ENCODE results near the gene LZTFL1.

DNA sequence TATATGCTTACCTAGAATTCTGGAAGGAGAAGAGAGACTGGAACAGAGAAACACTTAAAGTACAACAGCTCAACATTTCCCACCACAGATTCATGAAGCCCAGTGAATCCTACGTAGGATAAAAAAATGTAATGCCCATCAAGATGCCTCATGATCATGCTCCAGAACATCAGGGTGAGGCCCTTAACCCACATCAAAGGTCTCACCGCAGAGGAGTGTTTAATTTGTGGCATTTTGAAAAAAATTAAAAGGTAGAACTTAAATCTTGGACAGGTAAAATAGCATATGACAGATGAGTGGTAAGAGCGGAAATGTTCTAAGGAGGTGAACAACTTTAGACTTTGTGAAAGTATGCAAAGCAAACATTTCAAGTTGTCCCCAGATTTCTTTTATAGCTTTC is 35.8 kb downstream of the LZTFL1 start:
- no peak for TF ChIP-seq NR1H2 (CRISPR knock-in tag; IDR thresholded peaks at IDR 0.05)
- TF ChIP-seq TEAD1 (CRISPR knock-in tag; IDR thresholded peaks at IDR 0.05): no peak
- TF ChIP-seq PREB (CRISPR knock-in tag; IDR thresholded peaks at IDR 0.05; ENCODE audit: borderline replicate concordance): no peak
- TF ChIP-seq SP1 (CRISPR knock-in tag; conservative IDR thresholded peaks at IDR 0.05): no peak
- TF ChIP-seq, protein P1, sequence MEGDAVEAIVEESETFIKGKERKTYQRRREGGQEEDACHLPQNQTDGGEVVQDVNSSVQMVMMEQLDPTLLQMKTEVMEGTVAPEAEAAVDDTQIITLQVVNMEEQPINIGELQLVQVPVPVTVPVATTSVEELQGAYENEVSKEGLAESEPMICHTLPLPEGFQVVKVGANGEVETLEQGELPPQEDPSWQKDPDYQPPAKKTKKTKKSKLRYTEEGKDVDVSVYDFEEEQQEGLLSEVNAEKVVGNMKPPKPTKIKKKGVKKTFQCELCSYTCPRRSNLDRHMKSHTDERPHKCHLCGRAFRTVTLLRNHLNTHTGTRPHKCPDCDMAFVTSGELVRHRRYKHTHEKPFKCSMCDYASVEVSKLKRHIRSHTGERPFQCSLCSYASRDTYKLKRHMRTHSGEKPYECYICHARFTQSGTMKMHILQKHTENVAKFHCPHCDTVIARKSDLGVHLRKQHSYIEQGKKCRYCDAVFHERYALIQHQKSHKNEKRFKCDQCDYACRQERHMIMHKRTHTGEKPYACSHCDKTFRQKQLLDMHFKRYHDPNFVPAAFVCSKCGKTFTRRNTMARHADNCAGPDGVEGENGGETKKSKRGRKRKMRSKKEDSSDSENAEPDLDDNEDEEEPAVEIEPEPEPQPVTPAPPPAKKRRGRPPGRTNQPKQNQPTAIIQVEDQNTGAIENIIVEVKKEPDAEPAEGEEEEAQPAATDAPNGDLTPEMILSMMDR (IDR thresholded peaks at IDR 0.05): no peak
- TF ChIP-seq ZNF317 (CRISPR knock-in tag; IDR thresholded peaks at IDR 0.05; ENCODE audit: borderline replicate concordance, low read depth): no peak
- TF ChIP-seq ATF3 (CRISPR knock-in tag; conservative IDR thresholded peaks at IDR 0.05): no peak
- no peak for TF ChIP-seq USF2 (CRISPR knock-in tag; IDR thresholded peaks at IDR 0.05)
- TF ChIP-seq ATF2 (CRISPR knock-in tag; IDR thresholded peaks at IDR 0.05; ENCODE audit: borderline replicate concordance, low read depth): no peak
- no peak for TF ChIP-seq ZNF423 (CRISPR knock-in tag; IDR thresholded peaks at IDR 0.05)
- TF ChIP-seq ETV6 (CRISPR knock-in tag; IDR thresholded peaks at IDR 0.05): no peak
- TF ChIP-seq ZBTB43 (CRISPR knock-in tag; IDR thresholded peaks at IDR 0.05): no peak
- no peak for TF ChIP-seq ZNF138 (CRISPR knock-in tag; conservative IDR thresholded peaks at IDR 0.05)

Data from WTC11 (cell line).